Measurements from ENCODE around the gene ACSS1. TPM values are rescaled to one million over a fixed set of nuclear protein-coding genes. Genes with fewer than 3 reads are reported as not detected.

ACSS1 gene
- total RNA-seq, 1 experiment from 2014 or later = 1.5 TPM

GRCh38 chr20:25007491-25008305, 50.2 kb downstream of the ACSS1 start (continued):
- TF ChIP-seq ZNF532 (CRISPR knock-in tag; IDR thresholded peaks at IDR 0.05; ENCODE audit: borderline replicate concordance) (no peak), E2F4 (CRISPR knock-in tag; IDR thresholded peaks at IDR 0.05; ENCODE audit: borderline replicate concordance, low read depth) (no peak)

GRCh38 chr20:25006431-25007167, 51.3 kb downstream of the ACSS1 start:
- Mint-ChIP-seq H3K9me3 (peaks cover 8% of the 10 kb centered on the region), H3K27ac (no peak overlapping the region), H3K4me3 (no peak overlapping the region), H3K4me1 (no peaks in the 10 kb centered on the region), H3K36me3 (no peaks in the 10 kb centered on the region), H3K27me3 (ENCODE audit: low read depth) (peaks cover 4% of the 10 kb centered on the region; the same call in 1 of the 2 replicates)
- CTCF ChIA-PET = no interaction called here
- POLR2A ChIA-PET = no interaction called here
- ATAC-seq = no peak
- no peak for DNase-seq (ENCODE audit: low spot score)
- no peak for TF ChIP-seq USF1 (CRISPR knock-in tag; IDR thresholded peaks at IDR 0.05)
- no peak for TF ChIP-seq HMGA2 (CRISPR knock-in tag; IDR thresholded peaks at IDR 0.05)
- no peak for TF ChIP-seq GABPB1 (CRISPR knock-in tag; IDR thresholded peaks at IDR 0.05)
- no peak for TF ChIP-seq ZNF138 (CRISPR knock-in tag; conservative IDR thresholded peaks at IDR 0.05)
- TF ChIP-seq MAX (CRISPR knock-in tag; IDR thresholded peaks at IDR 0.05) = no peak
- TF ChIP-seq ZNF423 (CRISPR knock-in tag; IDR thresholded peaks at IDR 0.05) = no peak
- no peak for TF ChIP-seq NR1H2 (CRISPR knock-in tag; IDR thresholded peaks at IDR 0.05)
- no peak for TF ChIP-seq CTCF (IDR thresholded peaks at IDR 0.05)
- TF ChIP-seq ZNF671 (CRISPR knock-in tag; IDR thresholded peaks at IDR 0.05) = no peak
- no peak for TF ChIP-seq IRF1 (CRISPR knock-in tag; IDR thresholded peaks at IDR 0.05)
- TF ChIP-seq ZNF232 (CRISPR knock-in tag; IDR thresholded peaks at IDR 0.05) = no peak
- TF ChIP-seq JAZF1 (CRISPR knock-in tag; IDR thresholded peaks at IDR 0.05) = no peak
- no peak for TF ChIP-seq PREB (CRISPR knock-in tag; IDR thresholded peaks at IDR 0.05; ENCODE audit: borderline replicate concordance)
- TF ChIP-seq ZNF512 (CRISPR knock-in tag; IDR thresholded peaks at IDR 0.05; ENCODE audit: borderline replicate concordance) = no peak
- TF ChIP-seq JUN (CRISPR knock-in tag; IDR thresholded peaks at IDR 0.05) = no peak

Data from WTC11 (cell line).